Activated CD4-positive, alpha-beta T cell treated with anti-CD3 and anti-CD28 coated beads for 36 hours (primary cell): ENCODE results near the gene USP33. TPM values are rescaled to one million over a fixed set of nuclear protein-coding genes. Genes with fewer than 3 reads are reported as not detected.
A peak's percentile ranks its signal among the peaks of the same experiment; 100 is the strongest.
"Not testable (repeated sequence)": the region's sequence is repeated elsewhere in the genome, so short reads cannot be mapped to it uniquely, and the experiment has no call there.

Experiments
- ATAC-seq: fragments of 200-7000 bp; cut with Tn5 transposase; one replicate; pipeline ENCODE4 v1.10.0; 2021; ENCODE audit warnings: mild to moderate bottlenecking, moderate library complexity
- CTCF ChIA-PET: fragments of 350-600 bp; sonication (Branson Sonifier 250); formaldehyde crosslinking; loops from one replicate; lab custom pipeline; 2021; ENCODE audit warnings: antibody characterized with exemption; lab: Charles Lee
- POLR2A ChIA-PET: fragments of 350-600 bp; sonication (Branson Sonifier 250); formaldehyde crosslinking; loops from one replicate; lab custom pipeline; 2021; ENCODE audit warnings: antibody characterized with exemption, inconsistent platforms; lab: Charles Lee
- DNase-seq: peaks from one replicate; pipeline ENCODE4 v3.0.0-alpha.2; 2020
- H3K27ac Mint-ChIP-seq: one replicate; pipeline ENCODE4 v1.8.0; 2021; ENCODE audit warnings: mixed read lengths
- H3K27me3 Mint-ChIP-seq: one replicate; pipeline ENCODE4 v1.8.0; 2021; ENCODE audit warnings: mixed read lengths
- H3K36me3 Mint-ChIP-seq: one replicate; pipeline ENCODE4 v1.8.0; 2021; ENCODE audit warnings: low read depth, mixed read lengths
- H3K4me1 Mint-ChIP-seq: one replicate; pipeline ENCODE4 v1.8.0; 2021; ENCODE audit warnings: mixed read lengths
- H3K4me3 Mint-ChIP-seq: one replicate; pipeline ENCODE4 v1.8.0; 2021; ENCODE audit warnings: mild to moderate bottlenecking, moderate library complexity, mixed read lengths
- H3K9me3 Mint-ChIP-seq: one replicate; pipeline ENCODE4 v1.8.0; 2021; ENCODE audit warnings: low read depth, mixed read lengths
- intact Hi-C, 2 experiments: fragments of 100-400 bp; cut with DNase I in 1 of 2; cut with micrococcal nuclease in 1 of 2; formaldehyde crosslinking; loops; one replicate each; pipeline versions ENCODE4 v1.14.2 to v1.15.1; 2022 to 2024; cut with DNase I, micrococcal nuclease
- total RNA-seq, 2 experiments: library from RNA; stranded (reverse); gene quantifications; one replicate each; pipeline ENCODE4 v1.2.3, GENCODE V29; 2021

USP33 gene
- total RNA-seq, 2 experiments from 2014 or later, result 36.3 to 36.8 TPM

DNA sequence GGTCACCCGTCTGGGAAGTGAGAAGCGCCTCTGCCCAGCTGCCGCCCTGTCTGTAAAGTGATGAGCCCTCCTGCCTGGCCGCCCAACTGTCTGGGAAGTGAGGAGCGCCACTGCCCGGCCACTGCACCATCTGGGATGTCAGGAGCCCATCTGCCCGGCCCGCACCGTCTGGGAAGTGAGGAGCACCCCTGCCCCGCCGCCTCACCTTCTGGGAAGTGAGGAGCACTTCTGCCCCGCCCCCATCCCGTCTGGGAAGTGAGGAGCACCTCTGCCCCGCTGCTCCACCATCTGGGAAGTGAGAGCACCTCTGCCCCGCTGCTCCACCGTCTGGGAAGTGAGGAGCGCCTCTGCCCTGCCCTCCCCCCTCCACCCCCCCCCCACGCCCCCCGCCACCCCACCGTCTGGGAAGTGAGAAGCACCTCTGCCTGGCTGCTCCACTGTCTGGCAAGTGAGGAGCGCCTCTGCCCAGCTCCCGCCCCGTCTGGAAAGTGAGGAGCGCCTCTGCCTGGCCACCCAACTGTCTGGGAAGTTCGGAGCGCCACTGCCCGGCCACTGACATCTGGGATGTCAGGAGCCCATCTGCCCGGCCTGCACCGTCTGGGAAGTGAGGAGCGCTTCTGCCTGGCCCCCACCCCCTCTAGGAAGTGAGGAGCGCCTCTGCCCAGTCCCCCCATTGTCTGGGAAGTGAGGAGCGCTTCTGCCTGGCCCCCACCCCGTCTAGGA, 72.7 kb downstream of the USP33 start:
- Mint-ChIP-seq H3K4me3 (no peak overlapping the region), H3K27ac (no peak overlapping the region), H3K36me3 (peaks cover 7% of the 10 kb centered on the region), H3K9me3 (no peaks in the 10 kb centered on the region), H3K4me1 (peaks cover 9% of the 10 kb centered on the region), H3K27me3 (no peaks in the 10 kb centered on the region)
- ChIA-PET CTCF (interaction anchor here (0.7 kb wide), 1 partner anchor 670 kb away, joined by 4 read pairs; no protein-coding TSS in a partner anchor), POLR2A (no interaction called here)
- intact Hi-C loops, result loop anchor here in 1 of 2 experiments (10.0 kb wide), 3 partner anchors 372 to 1612 kb away; partner anchors contain the start of gene ST6GALNAC3
- ATAC-seq (no peak), DNase-seq (no peak)

DNA sequence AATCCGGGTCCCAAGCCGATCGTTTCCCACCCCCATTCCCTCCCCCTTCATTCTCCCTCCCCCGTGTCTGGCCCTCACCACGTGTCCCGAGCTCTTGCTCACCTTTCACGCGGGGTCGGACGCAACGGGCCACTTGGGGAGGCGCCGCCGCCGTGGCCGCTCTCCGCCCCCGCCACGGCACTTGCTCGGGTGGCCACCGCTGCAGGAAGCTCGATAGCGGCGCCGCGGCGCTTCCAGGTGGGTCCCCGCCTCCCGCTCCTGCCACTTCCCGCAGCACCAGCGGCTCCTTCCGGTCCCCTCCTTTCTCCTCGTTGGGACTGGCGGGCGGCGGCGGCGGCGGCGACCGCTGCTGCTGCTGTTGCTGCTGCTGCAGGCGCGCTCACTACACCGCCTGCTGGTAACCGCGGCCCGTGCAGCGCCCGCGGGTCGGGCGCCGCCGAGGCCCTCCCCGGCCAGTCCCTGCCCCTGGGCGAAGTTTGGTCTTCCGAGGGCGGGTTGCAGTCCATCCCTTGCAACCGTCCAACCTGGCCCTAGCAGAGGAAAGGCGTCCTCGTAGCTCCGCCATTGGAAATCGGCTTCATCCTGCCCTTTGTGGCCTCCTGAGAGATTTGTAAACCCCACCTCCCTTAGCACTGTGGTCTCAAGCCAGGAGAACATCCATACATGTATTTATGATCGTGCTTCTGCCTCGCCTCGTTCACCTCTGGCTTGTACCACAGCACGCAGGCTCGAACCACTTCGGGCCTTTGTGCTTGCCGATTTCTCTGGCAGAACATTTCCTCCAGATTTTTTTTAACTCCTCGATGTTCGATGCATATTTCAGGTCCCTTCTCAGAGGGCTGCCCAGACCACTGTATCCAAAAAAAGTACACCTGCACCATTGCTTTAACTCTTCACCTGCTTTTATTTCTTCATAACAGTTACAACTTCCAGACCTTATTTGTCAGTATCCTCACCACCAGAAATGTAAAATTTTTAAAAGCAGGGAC, 76.2 kb downstream of the USP33 start:
- Mint-ChIP-seq H3K9me3 (no peaks in the 10 kb centered on the region), H3K36me3 (peaks cover 3% of the 10 kb centered on the region), H3K4me1 (peaks cover 31% of the 10 kb centered on the region), H3K4me3 (peak overlapping the region; percentile 98), H3K27ac (peak overlapping the region; percentile 95), H3K27me3 (no peaks in the 10 kb centered on the region)
- intact Hi-C loops, result loop anchor here (1.0 to 10.0 kb wide), 17 partner anchors 75 to 1896 kb away; partner anchors contain the start of genes AK5 (in 2 of the 2), MIGA1 (in 2 of the 2), PIGK (in 2 of the 2) and USP33 (in 2 of the 2)
- ATAC-seq, result peak; percentile 72
- DNase-seq, result peak; percentile 96
- ChIA-PET POLR2A (interaction anchor here (0.6 to 1.8 kb wide), 4 partner anchors 28 to 321 kb away, joined by 3 to 16 read pairs (median 3); partner anchors contain the start of genes DNAJB4 and MIGA1), CTCF (interaction anchor here (0.7 to 2.0 kb wide), 8 partner anchors 10 to 302 kb away, joined by 3 to 8 read pairs (median 4); no protein-coding TSS in a partner anchor)

DNA sequence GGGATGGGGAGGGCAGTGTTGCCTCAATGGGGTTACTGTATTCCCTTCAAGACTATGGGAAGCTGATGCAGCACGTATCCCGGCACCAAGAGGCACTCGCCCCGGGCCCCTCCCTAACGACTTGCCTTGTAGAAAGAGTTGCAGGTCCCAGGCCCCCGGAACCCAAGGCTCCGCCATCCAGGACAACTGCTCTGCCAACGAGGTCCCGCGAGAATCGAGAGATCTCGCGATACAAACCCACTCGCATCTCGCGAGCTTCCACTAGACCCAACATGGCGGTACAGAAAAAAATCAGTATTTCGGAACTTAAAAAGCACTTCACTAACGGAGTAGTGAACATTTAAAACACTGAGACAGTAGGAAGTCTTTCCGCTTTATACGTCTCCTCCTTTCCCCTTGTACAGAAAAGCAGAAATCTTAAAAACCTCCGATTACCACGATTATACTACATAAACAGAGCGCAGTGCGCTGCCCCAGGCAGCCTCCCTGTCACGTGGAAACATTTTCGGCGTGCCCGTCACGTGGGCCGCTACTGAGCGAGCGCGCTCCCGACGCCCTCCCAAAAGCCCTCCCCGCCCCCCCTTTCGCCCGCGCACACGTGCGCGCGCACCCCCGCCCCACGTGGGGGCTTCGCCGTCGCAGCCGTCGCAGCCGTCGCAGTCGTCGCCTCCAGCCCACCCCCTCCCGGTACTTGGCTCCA, 77.0 kb downstream of the USP33 start, which contains the start of gene ZZZ3:
Gene ZZZ3, minus strand, starts transcription at position 199 of the 700 bp plus-strand sequence. CDS start 49,304 bp downstream, outside the sequence.
- ATAC-seq (peak; percentile 77), DNase-seq (peak; percentile 96)
- no peaks in the 10 kb centered on the region for H3K27me3 Mint-ChIP-seq
- H3K9me3 Mint-ChIP-seq, result no peaks in the 10 kb centered on the region
- intact Hi-C loops, result loop anchor here (1.0 to 10.0 kb wide), 17 partner anchors 76 to 1895 kb away; partner anchors contain the start of genes AK5 (in 2 of the 2), FUBP1 (in 2 of the 2), MIGA1 (in 2 of the 2) and PIGK (in 2 of the 2)
- peaks cover 3% of the 10 kb centered on the region for H3K36me3 Mint-ChIP-seq
- H3K27ac Mint-ChIP-seq, result peak within 1 kb of the TSS; percentile 95
- CTCF ChIA-PET, result interaction anchor here (0.7 to 2.0 kb wide), 7 partner anchors 10 to 303 kb away, joined by 3 to 8 read pairs (median 4); no protein-coding TSS in a partner anchor
- POLR2A ChIA-PET, result interaction anchor here (0.6 to 1.8 kb wide), 6 partner anchors 10 to 322 kb away, joined by 3 to 16 read pairs (median 3); partner anchors contain the start of genes DNAJB4 and MIGA1
- peaks cover 39% of the 10 kb centered on the region for H3K4me1 Mint-ChIP-seq
- H3K4me3 Mint-ChIP-seq, result peak within 1 kb of the TSS; percentile 98

DNA sequence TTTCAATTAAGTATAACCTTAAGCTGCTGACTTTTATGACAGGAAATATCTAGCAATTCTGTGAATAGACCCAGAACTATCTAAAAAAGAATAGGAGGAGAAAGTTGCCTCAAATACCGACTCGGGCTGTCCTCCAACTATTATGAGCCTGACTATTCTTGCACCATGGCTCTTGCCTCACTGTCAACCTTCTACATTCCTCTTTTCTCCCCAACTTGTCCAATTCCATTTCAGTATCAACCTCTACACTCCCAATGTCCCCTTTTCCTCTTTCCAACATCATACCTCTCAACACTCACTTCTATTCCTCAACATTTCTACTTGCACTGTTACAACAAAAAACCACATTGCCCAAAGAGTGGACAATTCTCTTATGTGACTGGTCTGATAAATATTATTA, 79.5 kb downstream of the USP33 start:
- no peak for DNase-seq
- ATAC-seq, result no peak
- Mint-ChIP-seq H3K27ac (peak overlapping the region; percentile 4), H3K4me3 (peak overlapping the region; percentile 0), H3K9me3 (no peaks in the 10 kb centered on the region), H3K27me3 (no peaks in the 10 kb centered on the region), H3K36me3 (peaks cover 10% of the 10 kb centered on the region), H3K4me1 (peaks cover 46% of the 10 kb centered on the region)
- ChIA-PET CTCF (interaction anchor here (1.0 to 2.0 kb wide), 2 partner anchors 11 to 212 kb away, joined by 3 to 8 read pairs; no protein-coding TSS in a partner anchor), POLR2A (no interaction called here)
- intact Hi-C loops, result loop anchor here (5.0 to 10.0 kb wide), 9 partner anchors 97 to 1893 kb away; partner anchors contain the start of genes MIGA1 (in 1 of the 2), RABGGTB (in 1 of the 2) and ST6GALNAC3 (in 1 of the 2)

DNA sequence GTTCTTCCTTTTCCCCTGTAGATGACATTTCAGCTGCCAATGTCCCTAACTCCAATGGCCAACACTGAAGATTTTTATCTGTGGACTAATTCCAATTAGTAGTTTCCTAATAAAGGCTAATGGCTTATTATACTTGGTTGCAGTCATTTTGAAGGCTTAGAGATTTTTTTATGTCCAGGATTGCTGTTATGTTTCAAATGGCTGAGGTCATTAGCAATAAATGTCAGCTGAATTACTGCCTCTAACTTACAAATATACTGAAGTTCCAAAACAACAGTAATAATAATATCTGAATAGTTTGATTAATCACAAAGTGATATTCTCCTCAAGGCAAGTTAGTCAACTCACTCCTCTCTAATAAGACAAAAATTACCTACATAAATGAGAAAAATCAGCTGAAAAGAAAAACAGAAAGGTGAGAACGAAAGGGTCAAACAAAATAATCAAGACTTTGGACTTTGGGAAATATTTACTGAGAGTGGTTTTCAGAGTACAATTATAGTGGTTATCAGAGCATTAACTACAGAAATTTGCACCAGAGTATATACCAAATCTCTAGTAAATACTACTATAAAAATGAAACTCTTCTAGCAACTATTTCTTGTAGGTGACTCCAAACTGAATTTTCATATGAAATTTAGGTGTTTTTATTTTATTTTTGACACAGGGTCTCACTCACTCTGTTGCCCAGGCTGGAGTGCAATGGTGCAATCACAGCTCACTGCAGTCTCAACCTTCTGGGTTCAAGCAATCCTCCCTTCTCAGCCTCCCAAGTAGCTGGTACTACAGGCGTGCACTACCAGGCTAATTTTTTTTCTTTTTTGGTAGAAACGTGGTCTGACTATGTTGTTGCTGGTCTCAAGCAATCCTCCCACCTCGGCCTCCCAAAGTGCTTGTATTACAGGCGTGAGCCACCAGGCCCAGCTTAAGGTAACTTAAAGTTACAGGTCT, 80.7 kb downstream of the USP33 start:
- Mint-ChIP-seq H3K36me3 (peaks cover 13% of the 10 kb centered on the region), H3K4me1 (peaks cover 49% of the 10 kb centered on the region), H3K27me3 (no peaks in the 10 kb centered on the region), H3K27ac (no peak overlapping the region), H3K9me3 (no peaks in the 10 kb centered on the region), H3K4me3 (no peak overlapping the region)
- intact Hi-C loops, result no loop called here
- ATAC-seq, result no peak
- DNase-seq, result no peak
- ChIA-PET CTCF (interaction anchor here (0.8 to 2.0 kb wide), 5 partner anchors 10 to 213 kb away, joined by 3 to 8 read pairs (median 3); no protein-coding TSS in a partner anchor), POLR2A (interaction anchor here (0.6 kb wide), 1 partner anchor 175 kb away, joined by 10 read pairs; no protein-coding TSS in a partner anchor)

DNA sequence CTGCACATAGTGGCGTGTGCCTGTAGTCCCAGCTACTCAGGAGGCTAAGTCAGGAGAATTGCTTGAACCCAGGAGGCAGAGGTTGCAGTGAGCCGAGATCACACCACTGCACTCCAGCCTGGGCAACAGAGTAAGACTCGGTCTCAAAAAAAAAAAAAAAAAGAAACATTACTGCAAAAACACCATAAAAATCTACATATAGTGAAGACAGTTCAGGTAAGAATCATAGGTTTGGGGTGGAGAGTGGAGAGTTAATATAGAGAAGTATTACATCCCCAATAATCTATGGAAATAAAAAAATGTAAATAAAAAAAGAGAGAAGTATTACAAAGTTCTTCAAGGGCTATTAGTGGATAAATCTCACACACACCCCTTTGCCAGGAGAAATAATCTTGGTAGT, 84.8 kb downstream of the USP33 start:
- ATAC-seq, H3K27me3 Mint-ChIP-seq, H3K4me3 Mint-ChIP-seq, H3K9me3 Mint-ChIP-seq, intact Hi-C loops, DNase-seq, H3K27ac Mint-ChIP-seq: not testable (repeated sequence)
- CTCF ChIA-PET, result interaction anchor here (1.3 kb wide), 1 partner anchor 84 kb away, joined by 4 read pairs; no protein-coding TSS in a partner anchor
- Mint-ChIP-seq H3K4me1 (peaks cover 70% of the 10 kb centered on the region), H3K36me3 (peaks cover 10% of the 10 kb centered on the region)
- POLR2A ChIA-PET, result interaction anchor here (0.6 kb wide), 1 partner anchor 371 kb away, joined by 3 read pairs; no protein-coding TSS in a partner anchor

DNA sequence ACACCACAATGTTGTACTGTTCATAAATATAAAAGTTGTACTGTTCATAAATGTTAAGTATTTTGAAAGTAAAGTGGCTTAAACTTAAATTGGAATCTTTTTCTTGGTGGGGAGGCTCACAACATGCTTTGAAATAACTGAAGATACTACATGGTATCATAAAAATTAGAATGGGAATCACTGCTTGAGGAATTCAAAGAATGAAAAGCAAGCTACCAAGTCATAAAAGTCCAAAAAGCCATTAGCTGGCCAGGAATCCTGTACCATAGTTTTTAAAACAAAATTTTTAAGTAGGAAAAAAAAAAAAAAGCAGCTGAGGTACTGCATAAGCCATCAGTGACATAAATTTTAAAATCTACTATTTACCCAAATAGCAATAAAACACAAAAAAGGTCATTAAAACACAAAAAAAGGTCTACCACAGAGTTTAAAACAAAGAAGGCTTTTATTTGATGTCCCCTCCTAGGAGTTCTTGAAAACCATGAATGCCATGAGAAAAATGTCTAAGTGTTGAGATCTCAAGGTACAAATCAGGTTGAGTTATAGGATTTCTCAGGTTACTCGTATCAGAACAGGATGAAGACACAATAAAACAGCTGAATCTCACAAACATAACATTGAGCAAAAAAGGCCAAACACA, 85.8 kb downstream of the USP33 start:
- intact Hi-C loops, result no loop called here

DNA sequence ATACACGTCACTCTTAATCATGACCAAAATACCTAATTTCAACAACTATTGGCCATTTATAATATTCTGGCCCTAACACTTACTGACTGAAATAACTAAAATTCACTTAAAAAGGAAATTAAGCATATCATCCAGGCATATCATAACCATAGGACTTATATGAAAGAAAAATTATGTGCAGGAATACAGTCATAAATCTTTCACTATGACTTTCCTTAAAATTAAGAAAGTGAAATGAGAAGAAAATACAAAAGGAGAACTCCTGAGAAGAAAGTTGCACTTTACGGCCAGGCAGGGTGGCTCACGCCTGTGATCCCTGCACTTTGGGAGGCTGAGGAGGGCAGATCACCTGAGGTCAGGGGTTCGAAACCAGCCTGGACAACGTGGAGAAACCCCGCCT, 86.6 kb downstream of the USP33 start:
- peaks cover 71% of the 10 kb centered on the region for H3K4me1 Mint-ChIP-seq
- intact Hi-C loops, result no loop called here

More for the DNA sequence above, 85.8 kb downstream of the USP33 start:
- CTCF ChIA-PET, result interaction anchor here (1.3 to 2.0 kb wide), 2 partner anchors 9 to 83 kb away, joined by 4 to 8 read pairs; partner anchors contain the start of gene ZZZ3
- Mint-ChIP-seq H3K36me3 (peaks cover 10% of the 10 kb centered on the region), H3K27me3 (no peaks in the 10 kb centered on the region), H3K4me1 (peaks cover 72% of the 10 kb centered on the region), H3K27ac (no peak overlapping the region), H3K4me3 (no peak overlapping the region), H3K9me3 (no peaks in the 10 kb centered on the region)
- POLR2A ChIA-PET, result interaction anchor here (0.9 kb wide), 1 partner anchor 296 kb away, joined by 5 read pairs; no protein-coding TSS in a partner anchor
- ATAC-seq (no peak), DNase-seq (no peak)

More for the DNA sequence above, 86.6 kb downstream of the USP33 start:
- Mint-ChIP-seq H3K9me3 (no peaks in the 10 kb centered on the region), H3K27ac (peak overlapping the region; percentile 33), H3K27me3 (no peaks in the 10 kb centered on the region), H3K4me3 (no peak overlapping the region), H3K36me3 (peaks cover 10% of the 10 kb centered on the region)
- no peak for ATAC-seq
- DNase-seq, result no peak
- ChIA-PET CTCF (interaction anchor here (2.0 kb wide), 1 partner anchor 10 kb away, joined by 8 read pairs; the partner anchor contains the start of gene ZZZ3), POLR2A (interaction anchor here (0.6 to 0.9 kb wide), 2 partner anchors 9 to 332 kb away, joined by 3 read pairs; no protein-coding TSS in a partner anchor)
